SK-N-SH treated with all-trans-retinoic acid at 6 μM for 48 hours (cell line): Measurements from ENCODE around the gene ABR.

Experiments
- ATAC-seq: fragments of 200-7000 bp; cut with Tn5 transposase; 3 replicates; pipeline ENCODE4 v1.9.1; 2020; ENCODE audit warnings: mild to moderate bottlenecking, moderate library complexity
- ARNTL ChIP-seq: fragments of 450-650 bp; formaldehyde crosslinking; IDR thresholded peaks from 2 replicates; pipeline ENCODE4 v1.5.0; 2020; ENCODE audit warnings: low read depth, mild to moderate bottlenecking, moderate library complexity, borderline replicate concordance
- BACH2 ChIP-seq: fragments of 250-450 bp; sonication (Bioruptor Pico); IDR thresholded peaks from 2 replicates; pipeline ENCODE4 v1.9.0; 2021; ENCODE audit warnings: mild to moderate bottlenecking, borderline replicate concordance
- CREB5 ChIP-seq: fragments of 250-450 bp; sonication (Bioruptor Pico); IDR thresholded peaks from 2 replicates; pipeline ENCODE4 v1.5.1; 2020; ENCODE audit warnings: low read depth, mild to moderate bottlenecking, moderate library complexity
- CSDC2 ChIP-seq: fragments of 250-450 bp; sonication (Bioruptor Pico); IDR thresholded peaks from 2 replicates; pipeline ENCODE4 v1.5.0; 2020; ENCODE audit warnings: mild to moderate bottlenecking, moderate library complexity
- ESRRG ChIP-seq: fragments of 250-450 bp; sonication (Bioruptor Pico); IDR thresholded peaks from 2 replicates; pipeline ENCODE4 v1.6.1; 2021; ENCODE audit warnings: mild to moderate bottlenecking
- OSR1 ChIP-seq: fragments of 250-450 bp; sonication (Bioruptor Pico); IDR thresholded peaks from 2 replicates; pipeline ENCODE4 v1.8.0; 2022; ENCODE audit warnings: moderate library complexity, mild to moderate bottlenecking, inconsistent platforms
- PATZ1 ChIP-seq: fragments of 250-450 bp; sonication (Bioruptor Pico); IDR thresholded peaks from 2 replicates; pipeline ENCODE4 v1.8.0; 2020; ENCODE audit warnings: mild to moderate bottlenecking, moderate library complexity, borderline replicate concordance
- POU6F1 ChIP-seq: fragments of 250-450 bp; sonication (Bioruptor Pico); IDR thresholded peaks from 2 replicates; pipeline ENCODE4 v1.8.0; 2021; ENCODE audit warnings: low read depth, mild to moderate bottlenecking, moderate library complexity, borderline replicate concordance
- PPARA ChIP-seq: fragments of 250-450 bp; sonication (Bioruptor Pico); IDR thresholded peaks from 2 replicates; pipeline ENCODE4 v1.5.0; 2020; ENCODE audit warnings: mild to moderate bottlenecking, borderline replicate concordance
- RARB ChIP-seq: fragments of 250-450 bp; sonication (Bioruptor Pico); IDR thresholded peaks from 2 replicates; pipeline ENCODE4 v1.8.0; 2021; ENCODE audit warnings: mild to moderate bottlenecking, moderate library complexity
- TCF4 ChIP-seq: fragments of 250-450 bp; sonication (Bioruptor Pico); IDR thresholded peaks from 2 replicates; pipeline ENCODE4 v1.8.0; 2021; ENCODE audit warnings: mild to moderate bottlenecking, moderate library complexity, borderline replicate concordance
- TOX ChIP-seq: fragments of 250-450 bp; sonication (Bioruptor Pico); IDR thresholded peaks from 2 replicates; pipeline ENCODE4 v1.8.0; 2021; ENCODE audit warnings: mild to moderate bottlenecking, moderate library complexity, borderline replicate concordance
- TSHZ2 ChIP-seq: fragments of 250-450 bp; sonication (Bioruptor Pico); IDR thresholded peaks from 2 replicates; pipeline ENCODE4 v1.5.0; 2020; ENCODE audit warnings: mild to moderate bottlenecking, moderate library complexity
- ZC3H10 ChIP-seq: fragments of 250-450 bp; sonication (Bioruptor Pico); IDR thresholded peaks from 2 replicates; pipeline ENCODE4 v1.5.1; 2021; ENCODE audit warnings: mild to moderate bottlenecking, moderate library complexity
- ZFP3 ChIP-seq: fragments of 250-450 bp; sonication (Bioruptor Pico); IDR thresholded peaks from 2 replicates; pipeline ENCODE4 v1.5.0; 2020; ENCODE audit warnings: mild to moderate bottlenecking, moderate library complexity
- ZFP30 ChIP-seq: fragments of 450-650 bp; formaldehyde crosslinking; IDR thresholded peaks from 2 replicates; pipeline ENCODE4 v1.5.0; 2022; ENCODE audit warnings: mild to moderate bottlenecking, moderate library complexity
- ZNF565 ChIP-seq: fragments of 450-650 bp; formaldehyde crosslinking; conservative IDR thresholded peaks from 2 replicates; pipeline ENCODE4 v1.5.0; 2020; ENCODE audit warnings: low read depth, mild to moderate bottlenecking, moderate library complexity
- ZNF70 ChIP-seq: fragments of 450-650 bp; formaldehyde crosslinking; IDR thresholded peaks from 2 replicates; pipeline ENCODE4 v1.5.0; 2020; ENCODE audit warnings: mild to moderate bottlenecking, moderate library complexity
- ZNF8 ChIP-seq: fragments of 450-650 bp; formaldehyde crosslinking; IDR thresholded peaks from 2 replicates; pipeline ENCODE4 v1.5.0; 2020; ENCODE audit warnings: mild to moderate bottlenecking, moderate library complexity
- TF ChIP-seq, protein P1 (sequence below): fragments of 250-450 bp; sonication (Bioruptor Pico); IDR thresholded peaks from 2 replicates; pipeline ENCODE4 v1.5.1; 2021; ENCODE audit warnings: mild to moderate bottlenecking, moderate library complexity

The ABR gene

GRCh38 chr17:1186214-1186820 is 6.5 kb upstream of the ABR start (continued):
- no peak for TF ChIP-seq TSHZ2 (CRISPR knock-in tag)
- no peak for TF ChIP-seq POU6F1
- no peak for TF ChIP-seq RARB (CRISPR knock-in tag)
- TF ChIP-seq ZNF70 (CRISPR knock-in tag), result no peak

- TF ChIP-seq PPARA (CRISPR knock-in tag) (no peak), ZC3H10 (CRISPR knock-in tag) (no peak), OSR1 (CRISPR knock-in tag) (no peak), PATZ1 (no peak)
- no peak for ATAC-seq
Measured at GRCh38 chr17:1183171-1183873, 3.5 kb upstream of the ABR start.

DNA sequence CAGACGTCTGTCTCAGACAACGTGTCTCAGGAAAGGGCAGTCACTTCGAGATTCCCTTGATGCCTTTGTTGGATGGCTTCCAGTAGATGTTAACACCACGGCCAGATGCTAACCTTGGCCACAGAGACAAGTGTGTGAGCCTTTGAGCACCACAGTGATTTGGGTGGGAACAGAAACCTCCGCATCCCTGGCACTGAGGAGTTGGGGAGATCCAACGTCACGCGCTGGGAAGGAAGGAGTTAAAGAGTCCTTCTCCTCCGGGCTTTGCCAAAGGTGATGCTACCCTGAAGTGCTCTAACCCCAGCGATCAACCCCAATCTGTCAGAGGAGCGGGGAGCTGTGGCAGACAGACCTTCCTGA is 3.0 kb upstream of the ABR start:
- ATAC-seq, result no peak
- TF ChIP-seq ZNF70 (CRISPR knock-in tag), result no peak
- no peak for TF ChIP-seq ZNF8 (CRISPR knock-in tag)
- TF ChIP-seq TOX (CRISPR knock-in tag), result no peak
- no peak for TF ChIP-seq CREB5
- TF ChIP-seq PPARA (CRISPR knock-in tag), result no peak
- TF ChIP-seq TCF4 (CRISPR knock-in tag), result no peak
- TF ChIP-seq POU6F1, result no peak
- no peak for TF ChIP-seq RARB (CRISPR knock-in tag)
- TF ChIP-seq OSR1 (CRISPR knock-in tag), result no peak
- no peak for TF ChIP-seq PATZ1
- no peak for TF ChIP-seq ZFP30 (CRISPR knock-in tag)
- TF ChIP-seq ARNTL, result no peak
- no peak for TF ChIP-seq CSDC2 (CRISPR knock-in tag)
- TF ChIP-seq ZNF565 (CRISPR knock-in tag), result no peak
- TF ChIP-seq, protein P1, sequence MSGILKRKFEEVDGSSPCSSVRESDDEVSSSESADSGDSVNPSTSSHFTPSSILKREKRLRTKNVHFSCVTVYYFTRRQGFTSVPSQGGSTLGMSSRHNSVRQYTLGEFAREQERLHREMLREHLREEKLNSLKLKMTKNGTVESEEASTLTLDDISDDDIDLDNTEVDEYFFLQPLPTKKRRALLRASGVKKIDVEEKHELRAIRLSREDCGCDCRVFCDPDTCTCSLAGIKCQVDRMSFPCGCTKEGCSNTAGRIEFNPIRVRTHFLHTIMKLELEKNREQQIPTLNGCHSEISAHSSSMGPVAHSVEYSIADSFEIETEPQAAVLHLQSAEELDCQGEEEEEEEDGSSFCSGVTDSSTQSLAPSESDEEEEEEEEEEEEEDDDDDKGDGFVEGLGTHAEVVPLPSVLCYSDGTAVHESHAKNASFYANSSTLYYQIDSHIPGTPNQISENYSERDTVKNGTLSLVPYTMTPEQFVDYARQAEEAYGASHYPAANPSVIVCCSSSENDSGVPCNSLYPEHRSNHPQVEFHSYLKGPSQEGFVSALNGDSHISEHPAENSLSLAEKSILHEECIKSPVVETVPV, result no peak
- TF ChIP-seq ZFP3 (CRISPR knock-in tag), result no peak
- no peak for TF ChIP-seq ESRRG
- TF ChIP-seq TSHZ2 (CRISPR knock-in tag), result no peak
- TF ChIP-seq BACH2 (CRISPR knock-in tag), result no peak
